ENCODE measurements around the gene NOTCH2. TPM values are rescaled to one million over a fixed set of nuclear protein-coding genes. Genes with fewer than 3 reads are reported as not detected.

The NOTCH2 gene
- total and polyA plus RNA-seq, 2 experiments from 2014 or later = 8.5 to 56.6 TPM

- Mint-ChIP-seq H3K4me1 (no peaks in the 10 kb centered on the region), H3K27me3 (ENCODE audit: insufficient read depth, low read depth, poor library complexity) (no peaks in the 10 kb centered on the region), H3K36me3 (ENCODE audit: low read depth) (no peaks in the 10 kb centered on the region), H3K4me3 (no peak overlapping the region), H3K27ac (no peak overlapping the region), H3K9me3 (no peaks in the 10 kb centered on the region)
- no peak for TF ChIP-seq JUNB (IDR thresholded peaks at IDR 0.05; ENCODE audit: unreplicated experiment)
- TF ChIP-seq CREB1 (CRISPR knock-in tag; IDR thresholded peaks at IDR 0.05; ENCODE audit: low read depth) = no peak
- Histone ChIP-seq H3K9me2 (ENCODE audit: insufficient read depth) (peaks cover 4% of the 10 kb centered on the region; the same call in 1 of the 2 replicates), H3K27ac (ENCODE audit: low read depth) (no peak overlapping the region), H3K27me3 (ENCODE audit: insufficient read depth) (no peaks in the 10 kb centered on the region), H3K4me3 (no peak overlapping the region), H3K4me1 (ENCODE audit: insufficient read depth) (no peaks in the 10 kb centered on the region), H2AFZ (no peak overlapping the region), H3K79me2 (replicated peaks; ENCODE audit: insufficient read depth) (no peaks in the 10 kb centered on the region), H3F3A (replicated peaks; ENCODE audit: low read depth) (no peaks in the 10 kb centered on the region), H4K20me1 (replicated peaks; ENCODE audit: insufficient read depth) (0 out of 2 replicates have a peak, but pooled peaks cover 5% of the 10 kb centered on the region), H3K4me2 (no peak overlapping the region), H3K36me3 (ENCODE audit: insufficient read depth) (peaks cover 4% of the 10 kb centered on the region; the same call in 1 of the 2 replicates)
- ATAC-seq (no peak), DNase-seq (ENCODE audit: low spot score) (no peak)
These were observed 97.5 kb downstream of the NOTCH2 start for GRCh38 chr1:119971710-119972570.

- no peak overlapping the region for H2AFZ ChIP-seq
- DNase-seq (ENCODE audit: low spot score) = no peak
- H3K9me3 Mint-ChIP-seq = no peaks in the 10 kb centered on the region
- no peaks in the 10 kb centered on the region for H3K4me1 ChIP-seq (ENCODE audit: insufficient read depth)
- H3K27ac ChIP-seq (ENCODE audit: low read depth) = no peak overlapping the region
- H3K27ac Mint-ChIP-seq = no peak overlapping the region
- H3K4me3 ChIP-seq = no peak overlapping the region
- no peaks in the 10 kb centered on the region for H3K79me2 ChIP-seq (replicated peaks; ENCODE audit: insufficient read depth)
- H3K9me2 ChIP-seq (ENCODE audit: insufficient read depth) = peaks cover 4% of the 10 kb centered on the region; the same call in 1 of the 2 replicates
- H3K4me2 ChIP-seq = no peak overlapping the region
- H3K4me1 Mint-ChIP-seq = no peaks in the 10 kb centered on the region
- 0 out of 2 replicates have a peak, but pooled peaks cover 14% of the 10 kb centered on the region for H3K36me3 ChIP-seq (ENCODE audit: insufficient read depth)
- no peaks in the 10 kb centered on the region for H3K27me3 ChIP-seq (ENCODE audit: insufficient read depth)
- no peaks in the 10 kb centered on the region; the same call in 2 of the 3 replicates for H3K36me3 Mint-ChIP-seq (ENCODE audit: low read depth)
- H3F3A ChIP-seq (replicated peaks; ENCODE audit: low read depth) = no peaks in the 10 kb centered on the region
- no peak for ATAC-seq
- no peaks in the 10 kb centered on the region for H3K27me3 Mint-ChIP-seq (ENCODE audit: insufficient read depth, low read depth, poor library complexity)
- 0 out of 2 replicates have a peak, but pooled peaks cover 5% of the 10 kb centered on the region for H4K20me1 ChIP-seq (replicated peaks; ENCODE audit: insufficient read depth)
- H3K4me3 Mint-ChIP-seq = no peak overlapping the region
- TF ChIP-seq REST (IDR thresholded peaks at IDR 0.05; ENCODE audit: unreplicated experiment) (no peak), STAT1 (IDR thresholded peaks at IDR 0.05; ENCODE audit: unreplicated experiment) (no peak), CREB1 (CRISPR knock-in tag; IDR thresholded peaks at IDR 0.05; ENCODE audit: low read depth) (no peak), ZNF331 (CRISPR knock-in tag; IDR thresholded peaks at IDR 0.05; ENCODE audit: low read depth) (no peak), POLR2AphosphoS5 (IDR thresholded peaks at IDR 0.05; ENCODE audit: low read depth) (no peak), ZNF114 (CRISPR knock-in tag; IDR thresholded peaks at IDR 0.05) (no peak), EZH2 (IDR thresholded peaks at IDR 0.05; ENCODE audit: low read depth, unreplicated experiment) (no peak), ETS1 (IDR thresholded peaks at IDR 0.05) (no peak), ZNF462 (CRISPR knock-in tag; IDR thresholded peaks at IDR 0.05) (no peak)
These were observed 100.9 kb downstream of the NOTCH2 start for GRCh38 chr1:119968601-119969000.

All from GM23338 (cell line).